A204.1 (cell line): ENCODE measurements around the gene RBM4.

Experiments used
- FAIRE-seq: peaks from 2 replicates; lab custom pipeline; 2012; peaks lifted over from hg19 to GRCh38; lab: Jason Lieb, UNC

Gene RBM4

DNA sequence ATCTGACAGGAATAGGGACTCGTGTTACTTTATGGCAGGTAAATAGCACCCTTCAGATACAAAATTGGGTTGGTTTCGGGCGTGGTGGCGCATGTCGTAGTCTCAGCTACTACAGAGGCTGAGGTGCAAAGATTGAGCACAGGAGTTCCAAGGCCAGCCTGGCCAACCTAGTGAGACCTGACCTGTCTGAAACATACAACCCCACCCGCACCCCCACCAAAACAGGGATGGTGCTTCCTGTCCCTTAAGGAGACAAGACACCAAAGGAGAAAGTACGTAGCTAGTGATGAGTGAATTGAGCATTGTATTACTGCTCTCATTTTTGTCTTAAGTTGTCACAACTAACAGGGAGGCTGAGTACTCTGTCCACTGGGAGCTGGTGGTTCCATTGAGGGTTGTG, 14.1 kb downstream of the RBM4 start:
- FAIRE-seq: no peak

DNA sequence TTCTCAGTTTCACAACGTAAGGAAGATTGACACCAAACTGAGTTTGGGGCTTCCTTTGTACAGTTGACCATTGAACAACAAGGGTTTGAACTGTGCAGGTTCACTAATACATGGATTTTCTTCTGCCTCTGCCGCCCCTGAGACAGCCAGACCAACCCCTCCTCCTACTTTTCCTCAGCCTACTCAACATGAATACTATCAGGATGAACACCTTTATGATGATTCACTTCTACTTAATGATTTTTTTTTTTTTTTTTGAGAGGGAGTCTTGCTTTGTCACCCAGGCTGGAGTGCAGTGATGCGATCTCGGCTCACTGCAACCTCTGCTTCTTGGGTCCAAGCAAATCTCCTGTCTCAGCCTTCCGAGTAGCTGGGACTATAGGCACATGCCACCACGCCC, 14.6 kb downstream of the RBM4 start:
- no peak for FAIRE-seq

DNA sequence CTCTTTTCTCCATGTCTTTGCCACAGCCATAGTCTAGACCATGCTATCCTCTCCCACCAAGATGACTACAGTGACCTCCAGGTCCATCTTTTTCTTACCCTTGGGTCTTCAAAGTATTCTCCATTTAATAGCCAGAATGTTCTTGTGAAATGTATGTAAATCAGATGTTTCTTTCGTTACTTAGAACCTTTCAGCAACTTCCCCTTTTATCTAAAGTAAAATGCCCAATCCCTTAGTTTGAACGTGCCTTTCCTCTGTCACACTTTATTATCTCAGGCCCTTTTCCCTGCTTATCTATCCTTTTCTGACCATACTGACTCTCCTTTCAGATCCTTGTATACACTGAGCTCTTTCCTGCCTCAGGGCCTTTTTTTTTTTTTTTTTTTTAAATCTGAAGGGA, 21.3 kb downstream of the RBM4 start:
- FAIRE-seq: no peak

DNA sequence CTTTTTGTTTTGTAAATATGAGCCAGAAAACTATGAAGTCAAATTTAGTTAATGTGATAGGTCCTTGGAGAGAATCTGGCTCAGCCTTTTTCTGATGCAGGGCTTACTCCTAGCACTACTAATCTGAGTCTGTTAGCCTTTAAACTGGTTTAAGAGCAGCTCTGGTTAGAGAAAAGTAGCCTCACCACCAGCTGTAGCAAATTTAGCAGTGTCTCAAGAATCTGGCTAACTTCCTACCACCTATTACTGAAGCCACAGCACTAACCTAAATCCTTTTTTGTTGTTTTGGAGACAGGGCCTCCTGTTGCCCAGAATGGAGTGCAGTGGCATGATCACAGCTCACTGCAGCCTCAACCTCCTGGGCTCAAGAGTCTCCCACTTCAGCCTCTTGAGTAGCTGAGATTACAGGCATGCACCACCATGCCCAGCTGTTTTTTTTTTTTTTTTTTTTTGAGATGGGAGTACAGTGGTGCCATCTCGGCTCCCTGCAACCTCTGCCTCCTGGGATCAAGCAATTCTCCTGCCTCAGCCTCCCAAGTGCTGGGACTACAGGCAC, 25.3 kb downstream of the RBM4 start:
- FAIRE-seq: no peak

DNA sequence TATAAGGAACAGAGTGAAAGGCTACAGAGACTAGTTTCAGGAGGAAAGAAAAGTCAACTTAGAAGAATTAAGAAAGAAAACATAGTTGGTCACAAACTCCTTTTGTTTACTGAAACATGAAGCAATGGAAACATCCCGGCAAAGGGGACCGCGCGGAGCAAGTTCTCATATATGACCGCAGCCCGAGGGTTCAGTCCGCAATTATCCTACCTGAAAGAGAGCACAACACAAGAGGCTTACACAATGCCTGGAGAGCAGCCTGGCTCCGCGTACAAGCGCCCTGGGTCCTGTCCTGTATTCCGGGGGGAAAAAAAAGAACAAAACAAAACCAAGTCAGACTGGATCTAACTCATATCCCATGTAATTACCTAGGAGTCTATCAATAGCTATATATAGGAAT, 26.9 kb downstream of the RBM4 start:
- no peak for FAIRE-seq

DNA sequence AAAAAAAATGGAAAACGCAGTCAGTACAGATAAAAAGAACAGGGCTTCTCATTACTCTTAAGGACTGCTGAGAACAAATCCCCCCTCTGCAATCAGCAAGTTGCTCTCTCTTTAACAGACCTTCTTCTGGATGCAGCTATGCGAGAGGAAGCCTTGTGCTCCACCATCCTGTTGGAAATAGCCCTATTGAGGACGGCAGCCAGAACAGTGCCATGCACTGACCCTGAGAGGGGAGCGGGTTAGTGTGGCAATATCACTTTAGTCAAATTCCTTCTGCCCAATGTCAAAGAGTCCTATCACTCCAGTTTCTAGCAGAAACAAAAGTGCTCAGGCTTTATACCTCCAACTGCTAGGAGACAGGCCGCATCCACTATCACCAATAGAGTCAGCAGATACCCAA, 32.3 kb downstream of the RBM4 start:
- no peak for FAIRE-seq

DNA sequence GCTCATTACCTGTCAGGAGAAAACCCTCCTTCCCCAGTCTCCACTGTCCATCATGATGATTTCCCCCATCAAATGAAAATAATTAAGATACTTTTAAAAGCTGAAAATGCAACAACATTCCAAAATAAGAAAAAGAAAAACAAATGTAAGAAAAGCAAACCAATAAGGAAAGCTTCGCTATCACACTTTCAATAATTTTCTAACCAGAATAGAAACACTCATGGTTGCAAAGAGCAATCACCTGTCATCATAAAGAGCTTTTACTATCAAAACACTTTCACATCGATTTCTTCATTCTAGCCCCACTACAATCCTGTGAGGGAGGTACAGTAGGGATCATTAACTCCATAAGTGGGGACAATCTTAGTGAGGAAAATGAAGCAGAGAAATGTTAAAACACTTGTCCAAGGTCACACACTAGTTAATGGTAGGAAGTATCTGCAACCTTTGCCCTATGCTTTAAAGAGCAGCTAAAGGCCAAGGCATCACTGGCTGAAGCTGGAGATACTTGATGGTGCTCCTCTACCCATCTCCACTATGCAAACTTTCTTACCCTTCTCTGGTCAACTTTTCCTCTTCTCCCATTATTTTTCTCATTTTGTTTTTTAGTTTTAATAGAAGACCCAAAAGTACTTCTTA, 36.6 kb downstream of the RBM4 start:
- FAIRE-seq: no peak

DNA sequence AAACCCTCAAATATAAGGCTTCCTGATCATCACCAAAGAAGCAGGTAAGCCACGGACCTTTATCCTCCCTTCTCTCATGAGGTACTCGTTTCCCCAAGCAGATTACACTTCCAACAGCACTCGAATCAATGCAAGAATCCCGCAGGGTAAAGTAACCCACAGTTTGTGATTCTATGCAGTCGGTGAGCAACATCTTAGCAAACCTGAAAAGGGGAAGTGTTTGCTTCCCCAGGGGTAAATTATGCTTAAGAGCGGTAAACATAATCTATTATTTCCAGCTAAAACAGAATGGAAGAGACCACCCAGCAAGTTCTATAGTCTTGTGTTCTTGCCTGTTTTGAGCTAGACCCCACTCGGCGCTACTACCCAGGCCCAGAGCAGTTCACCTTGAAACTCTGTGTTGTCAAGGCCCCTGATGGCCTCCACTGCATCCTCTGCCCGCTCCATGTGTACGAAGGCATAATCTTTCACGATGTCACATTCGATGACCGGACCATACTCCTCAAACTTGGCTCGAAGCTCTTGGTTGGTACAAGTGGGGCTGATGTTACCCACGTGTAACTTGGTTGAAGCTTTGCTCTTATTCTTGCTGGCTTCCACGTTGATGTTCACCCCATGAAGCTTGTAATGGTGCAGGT, 37.9 kb downstream of the RBM4 start:
- FAIRE-seq: no peak

DNA sequence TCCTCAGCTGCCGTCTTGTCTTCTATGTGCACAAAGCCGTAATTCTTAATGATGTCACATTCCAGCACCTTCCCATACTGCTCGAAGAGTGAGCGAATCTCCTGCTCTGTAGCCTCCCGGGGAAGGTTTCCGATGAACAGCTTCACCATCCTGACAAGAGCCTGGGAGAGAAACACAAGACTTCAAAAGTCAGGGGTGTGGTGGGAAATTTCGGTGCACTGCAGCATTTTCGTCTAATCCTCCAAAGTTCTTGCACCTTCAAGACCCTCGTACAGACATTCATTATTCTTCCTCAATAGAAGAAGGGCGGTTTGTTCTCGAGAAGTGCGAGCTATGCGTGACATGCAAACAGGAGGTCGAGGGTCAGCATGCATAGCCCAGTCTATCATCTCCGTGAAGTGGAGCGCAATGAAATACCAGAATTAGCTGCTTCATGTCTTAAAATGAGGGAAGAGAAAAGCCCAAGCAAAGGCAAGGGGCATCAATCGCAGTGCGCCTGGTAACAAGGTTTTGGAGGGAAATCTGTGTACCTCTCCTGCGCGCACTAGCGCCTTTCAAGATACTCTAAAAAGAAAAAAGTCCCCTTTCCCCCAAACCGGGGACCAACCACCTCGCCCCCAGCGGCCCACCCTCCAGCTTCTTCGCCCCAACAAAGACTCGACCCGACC, 38.6 kb downstream of the RBM4 start:
- FAIRE-seq: no peak

DNA sequence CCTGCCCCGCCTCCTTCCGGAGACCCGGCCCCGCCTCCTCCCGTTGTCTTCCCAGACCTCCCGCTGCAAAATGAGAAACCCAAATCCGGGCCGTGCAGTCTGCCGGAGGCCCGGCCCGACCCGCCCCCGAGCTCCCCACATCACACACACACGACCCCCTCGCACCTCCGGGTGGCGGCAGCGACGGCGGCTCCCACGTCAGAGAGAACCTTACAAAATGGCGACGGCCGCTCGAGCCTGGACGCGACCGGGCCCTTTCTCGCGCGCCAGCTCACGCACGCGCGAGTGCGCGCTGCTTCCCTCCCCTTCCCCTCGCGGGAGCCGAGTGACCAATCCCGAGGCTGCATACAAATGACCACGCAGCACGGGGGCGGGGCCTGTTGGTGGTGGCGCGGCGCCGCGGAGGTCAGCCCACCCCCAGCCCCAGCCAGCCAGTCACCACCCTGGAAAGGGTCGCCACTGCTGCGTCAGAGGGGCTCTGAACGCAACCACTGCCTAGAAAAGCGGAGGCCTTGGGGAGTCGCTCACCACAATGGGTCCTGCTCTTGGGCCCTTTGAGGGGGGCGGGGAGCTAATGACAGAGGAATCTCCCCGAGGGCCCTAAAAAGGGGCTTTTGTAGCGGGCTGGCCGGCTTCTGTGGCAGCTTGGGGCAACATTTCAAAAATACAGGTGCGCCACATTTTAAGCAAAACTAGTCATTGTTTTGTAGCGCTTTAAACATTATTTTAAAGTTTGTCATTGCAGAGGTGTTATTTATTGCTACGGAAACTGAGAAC, 39.3 kb downstream of the RBM4 start, which contains the start of gene RBM4B:
TSS of gene RBM4B (minus strand) at position 289 of the 777 bp plus-strand sequence. CDS start 808 bp downstream, outside the sequence.
- FAIRE-seq: no peak

DNA sequence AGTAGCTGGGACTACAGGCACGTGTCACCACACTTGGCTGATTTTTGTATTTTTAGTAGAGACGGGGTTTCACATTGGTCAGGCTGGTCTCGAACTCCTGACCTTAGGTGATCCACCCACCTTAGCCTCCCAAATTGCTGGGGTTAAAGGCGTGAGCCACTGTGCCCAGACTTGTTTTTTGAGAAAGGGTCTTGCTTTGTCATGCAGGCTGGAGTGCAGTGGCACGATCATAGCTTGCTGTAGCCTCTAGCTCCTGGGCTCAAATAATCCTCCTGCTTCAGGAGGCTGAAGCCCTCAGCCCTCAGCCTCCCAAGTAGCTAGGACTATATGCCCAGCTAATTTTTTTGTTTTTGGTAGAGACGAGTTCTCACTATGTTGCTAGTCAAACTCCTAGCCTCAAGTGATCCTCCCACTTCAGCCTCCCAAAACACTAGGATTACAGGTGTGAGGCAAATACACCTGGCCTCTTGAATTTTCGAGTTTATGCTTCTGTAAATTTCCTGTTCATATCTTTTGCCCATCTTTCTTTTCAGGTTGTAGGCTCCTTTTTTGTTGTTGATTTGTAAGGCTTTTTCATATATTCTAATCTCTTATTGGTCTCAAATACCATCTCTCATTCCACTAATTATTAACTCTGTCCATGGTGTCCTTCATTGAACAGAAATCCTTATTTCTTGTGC, 42.6 kb downstream of the RBM4 start:
- no peak for FAIRE-seq

DNA sequence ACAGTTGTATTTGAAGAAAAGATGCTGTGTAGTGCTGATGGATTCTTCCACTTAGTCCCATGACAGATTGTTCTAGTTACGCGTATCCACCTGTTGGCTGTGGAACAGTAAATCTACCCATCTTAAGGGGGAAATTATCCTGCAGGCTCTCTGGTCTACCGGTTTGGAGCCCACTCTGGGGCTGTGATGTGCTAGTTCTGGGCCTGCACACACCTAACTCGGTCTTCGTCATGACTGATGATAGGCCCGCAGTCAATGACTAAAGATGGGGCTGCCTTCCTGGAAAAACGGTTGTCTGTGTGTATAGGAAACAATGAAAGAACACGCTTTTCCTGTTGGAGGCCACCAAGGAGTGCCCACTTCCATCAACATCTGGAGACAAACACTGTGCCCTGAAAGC, 45.4 kb downstream of the RBM4 start:
- FAIRE-seq: no peak

DNA sequence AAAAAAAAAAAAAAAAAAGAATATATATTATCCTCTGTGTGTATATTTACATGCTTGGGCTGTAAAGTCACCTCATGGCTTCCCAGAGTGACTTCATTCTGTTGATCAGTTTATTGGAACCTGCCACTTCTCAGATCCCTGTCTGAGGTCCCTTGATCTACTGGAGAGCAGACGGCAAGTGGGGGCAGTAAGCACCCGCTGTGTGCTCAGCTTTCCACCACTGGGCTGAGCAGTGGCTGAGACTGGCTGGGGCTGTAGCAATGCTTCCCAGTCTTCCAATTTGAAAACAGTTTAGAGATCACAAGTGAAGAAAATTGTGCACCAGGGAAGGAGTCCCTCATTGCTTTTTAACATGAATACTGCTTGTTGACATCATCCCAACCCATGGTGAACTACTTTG, 46.1 kb downstream of the RBM4 start:
- FAIRE-seq: no peak

DNA sequence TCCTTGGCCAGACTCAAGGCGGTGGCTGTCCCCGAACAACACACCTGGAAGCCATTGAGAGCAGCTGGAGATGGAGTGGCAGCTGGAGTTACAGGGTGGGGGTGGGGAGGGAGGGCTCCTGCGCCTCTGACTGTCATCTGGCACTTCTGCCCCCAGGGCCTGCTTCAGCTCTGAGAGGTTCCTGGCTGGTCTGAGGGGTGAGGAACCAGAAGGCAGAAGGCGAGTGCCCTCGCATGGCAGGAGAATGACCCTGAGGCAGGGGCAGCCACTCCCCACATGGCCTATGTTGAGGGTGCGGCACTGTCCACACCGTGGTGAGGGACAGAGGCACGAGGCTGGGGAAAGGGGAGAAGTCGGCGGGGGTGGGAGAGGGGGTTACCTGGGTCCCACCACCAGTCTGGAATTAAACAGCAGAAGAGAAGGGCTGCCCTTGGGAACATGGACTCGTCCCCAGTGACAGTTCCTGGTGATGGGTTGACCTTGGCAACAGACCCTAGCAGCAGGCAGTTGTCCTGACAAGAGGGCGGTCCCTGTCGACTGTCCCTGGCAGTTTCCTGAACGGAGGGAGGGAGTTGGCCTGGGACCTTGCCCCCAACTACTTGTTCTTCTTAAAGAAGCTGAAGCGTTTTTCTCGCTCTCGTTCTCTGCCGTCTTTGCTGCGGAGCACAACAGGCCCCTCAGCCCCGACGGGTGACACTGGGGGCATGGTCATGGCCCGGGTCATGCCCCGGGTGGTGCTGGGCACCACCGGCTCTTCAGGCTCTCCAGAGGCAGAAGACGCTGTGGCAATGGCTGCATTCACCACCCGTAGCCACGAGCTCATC, 47.0 kb downstream of the RBM4 start:
- no peak for FAIRE-seq

DNA sequence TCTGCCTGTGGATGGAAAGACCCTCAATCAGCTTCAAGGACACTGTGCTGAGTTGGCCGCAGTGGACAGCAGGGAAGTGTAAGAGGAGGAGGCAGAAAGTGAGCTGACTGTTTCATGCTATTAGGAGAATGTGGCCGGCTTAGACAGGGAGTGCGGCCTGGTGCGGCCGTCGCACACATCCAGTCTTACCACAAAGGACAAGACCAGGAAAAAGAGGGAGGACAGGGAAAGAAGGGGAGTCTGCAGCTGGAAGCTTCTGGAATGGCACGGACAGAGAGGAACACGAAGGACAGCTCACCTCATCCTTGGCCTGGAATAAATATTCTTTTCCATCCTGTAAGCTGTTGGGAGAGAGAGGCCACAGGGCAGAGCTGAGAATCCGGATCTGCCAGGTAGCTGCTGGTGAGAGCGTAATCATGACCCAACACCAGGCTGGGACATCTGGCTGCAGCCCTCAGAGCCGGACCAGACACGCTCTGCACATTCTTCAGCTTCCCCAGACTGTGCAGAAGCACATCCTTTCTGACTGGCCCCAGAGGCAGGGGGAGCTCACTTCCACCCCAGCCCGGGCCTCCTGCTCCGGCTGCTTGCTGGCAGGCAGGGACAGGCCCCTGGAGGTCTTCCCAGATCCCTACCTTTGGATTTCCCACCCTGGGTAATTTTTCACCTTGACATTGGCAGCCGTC, 47.7 kb downstream of the RBM4 start:
- no peak for FAIRE-seq

DNA sequence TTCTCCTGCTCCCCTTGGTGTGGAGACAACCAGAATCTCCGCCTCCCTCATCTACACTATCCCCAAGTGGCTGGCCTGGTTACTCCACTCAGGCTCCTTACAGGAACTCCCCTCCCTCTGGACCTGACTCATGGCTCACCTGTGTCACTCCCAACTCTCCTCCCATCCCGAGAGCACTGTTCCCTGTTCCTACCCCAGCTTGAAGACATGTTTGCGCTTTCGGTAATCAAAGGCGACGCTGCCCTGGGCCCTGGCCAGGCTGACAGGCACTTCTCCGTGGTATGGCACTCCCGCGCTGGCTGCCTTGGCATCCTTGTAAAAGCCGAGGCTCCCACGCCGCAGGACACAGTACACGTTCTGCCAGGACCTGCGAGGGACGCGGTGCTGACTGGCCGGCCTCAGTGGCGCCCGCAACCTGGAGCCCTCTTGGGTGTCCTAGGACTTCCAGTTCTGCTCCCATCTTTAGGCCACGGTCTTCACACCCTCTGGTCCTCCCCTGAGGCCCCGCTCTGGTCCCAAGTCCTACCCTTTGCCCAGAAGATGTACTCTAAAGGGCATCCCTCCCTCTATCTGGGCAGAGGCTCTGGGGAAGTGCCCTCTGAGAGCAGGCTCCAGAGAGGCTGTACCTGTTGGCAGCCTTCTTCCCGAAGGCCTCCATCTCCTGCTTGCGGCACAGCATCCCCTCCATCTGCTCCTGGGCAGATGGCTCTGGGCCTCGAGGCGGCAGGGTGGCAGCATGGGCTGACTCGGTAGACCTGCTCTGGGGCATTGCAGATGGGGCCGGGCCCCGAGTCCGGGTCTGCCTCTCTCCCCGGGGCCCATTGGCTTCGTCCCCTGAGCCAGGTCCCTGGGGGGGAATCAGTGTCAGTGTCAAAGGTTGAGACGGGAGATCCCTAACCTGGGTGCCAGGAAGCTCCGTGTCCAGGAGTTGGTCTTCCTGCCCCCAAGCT, 48.6 kb downstream of the RBM4 start:
- no peak for FAIRE-seq

DNA sequence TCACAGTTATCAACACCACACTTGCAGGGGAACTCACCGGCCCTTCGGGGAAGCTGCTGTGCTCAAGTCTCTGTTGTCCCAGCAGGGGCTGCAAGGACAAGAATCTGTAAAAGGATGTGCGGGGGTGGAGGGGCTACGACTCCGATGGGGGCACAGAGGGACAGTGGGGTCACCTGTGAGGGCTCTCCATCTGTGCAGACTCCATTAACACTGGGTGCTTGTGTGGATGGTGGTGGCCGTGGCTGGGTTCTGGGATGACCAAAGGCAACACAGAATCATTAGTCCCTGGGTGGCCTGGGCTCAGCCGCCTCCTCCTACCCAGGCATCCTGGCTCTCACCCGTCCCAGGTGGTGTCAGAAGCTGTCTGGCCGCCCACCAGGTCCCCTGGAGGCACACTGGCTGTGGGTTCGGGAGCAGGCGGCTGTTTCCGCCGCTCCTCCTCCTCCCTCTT, 49.4 kb downstream of the RBM4 start:
- no peak for FAIRE-seq

DNA sequence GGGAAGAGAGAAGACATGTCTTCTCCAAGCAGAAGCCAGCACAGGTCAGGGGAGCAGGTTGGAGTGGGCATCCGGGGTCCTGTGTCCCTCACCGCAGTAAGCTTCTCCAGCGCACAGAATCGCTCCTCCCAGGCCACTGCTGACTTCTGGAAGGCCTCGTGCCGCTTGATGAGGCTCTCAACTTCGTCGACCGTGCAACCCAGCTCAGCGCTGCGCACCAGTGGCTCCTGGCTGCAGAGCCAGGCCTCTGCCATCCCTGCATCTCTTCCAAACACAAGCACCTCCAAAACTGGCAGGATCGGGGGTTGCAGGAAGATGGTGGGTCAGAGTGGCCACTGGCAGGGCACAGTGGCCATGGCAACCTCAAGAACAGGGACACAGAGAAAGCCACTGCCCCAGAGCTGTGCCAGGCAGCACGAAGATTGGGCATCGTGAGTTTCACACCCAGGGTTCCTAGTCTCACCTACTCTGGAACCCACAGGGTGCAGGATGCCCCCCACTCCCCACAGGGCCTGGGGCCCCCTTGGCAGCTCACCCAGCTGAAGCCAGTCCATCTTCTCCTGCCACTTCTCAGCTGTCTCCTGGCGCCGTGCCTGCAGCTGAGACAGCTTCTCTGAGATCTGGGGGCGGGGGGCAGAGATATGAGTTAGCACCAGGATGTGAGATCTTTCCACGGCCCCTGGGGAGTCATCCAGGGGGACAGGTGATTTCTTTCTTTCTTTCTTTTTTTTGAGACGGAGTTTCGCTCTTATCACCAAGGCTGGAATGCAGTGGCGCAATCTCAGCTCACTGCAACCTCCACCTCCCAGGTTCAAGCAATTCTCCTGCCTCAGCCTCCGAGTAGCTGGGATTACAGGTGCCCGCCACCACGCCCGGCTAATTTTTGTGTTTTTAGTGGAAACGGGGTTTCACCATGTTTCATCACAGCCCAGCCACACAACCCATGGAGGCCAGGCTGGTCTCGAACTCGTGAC, 50.3 kb downstream of the RBM4 start:
- no peak for FAIRE-seq
